NCI-H226 (cell line): ENCODE data around the gene IDUA.
"Not testable (repeated sequence)": the region's sequence is repeated elsewhere in the genome, so short reads cannot be mapped to it uniquely, and the experiment has no call there.

Source experiments
- DNase-seq: peaks from one replicate; pipeline ENCODE4 v3.0.0-alpha.2; 2015

Gene IDUA

GRCh38 chr4:1047976-1048772, 61.3 kb downstream of the IDUA start:
- no peak for DNase-seq

DNA sequence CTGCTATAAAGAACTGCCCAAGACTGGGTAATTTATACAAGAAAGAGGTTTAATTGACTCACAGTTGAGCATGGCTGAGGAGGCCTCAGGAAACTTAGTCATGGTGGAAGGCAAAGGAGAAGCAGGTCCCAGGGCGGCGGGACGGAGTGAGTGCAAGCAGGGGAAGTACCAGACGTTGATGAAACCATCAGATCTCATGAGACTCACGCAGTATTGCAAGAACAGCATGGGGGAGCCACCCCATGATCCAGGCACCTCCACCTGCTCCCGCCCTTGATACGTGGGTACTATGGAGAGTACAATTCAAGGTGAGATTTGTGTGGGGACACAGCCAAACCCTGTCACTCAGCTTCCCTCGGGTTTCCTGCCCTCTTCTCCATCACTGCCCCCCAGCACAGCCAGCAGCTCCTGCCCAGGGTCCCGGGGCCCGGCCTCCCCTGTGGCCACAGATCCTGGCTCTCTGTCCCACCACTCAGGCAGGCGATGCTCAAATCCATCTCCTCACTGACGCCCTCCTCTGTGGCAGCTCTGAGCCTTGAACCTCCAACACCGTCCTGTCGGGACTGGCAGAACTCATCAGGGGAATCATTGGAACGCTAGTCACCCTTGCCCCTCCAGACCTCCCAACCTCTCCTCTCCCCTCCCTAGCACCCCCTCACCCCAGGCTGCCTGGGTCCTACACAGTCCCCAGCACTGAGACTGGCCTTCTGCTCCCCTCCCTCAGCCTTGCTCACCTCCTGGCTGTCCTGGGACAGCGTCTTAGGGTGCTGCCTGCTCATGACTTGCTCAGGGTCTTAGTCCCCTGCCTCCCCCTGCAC, 62.1 kb downstream of the IDUA start:
- no peak for DNase-seq

DNA sequence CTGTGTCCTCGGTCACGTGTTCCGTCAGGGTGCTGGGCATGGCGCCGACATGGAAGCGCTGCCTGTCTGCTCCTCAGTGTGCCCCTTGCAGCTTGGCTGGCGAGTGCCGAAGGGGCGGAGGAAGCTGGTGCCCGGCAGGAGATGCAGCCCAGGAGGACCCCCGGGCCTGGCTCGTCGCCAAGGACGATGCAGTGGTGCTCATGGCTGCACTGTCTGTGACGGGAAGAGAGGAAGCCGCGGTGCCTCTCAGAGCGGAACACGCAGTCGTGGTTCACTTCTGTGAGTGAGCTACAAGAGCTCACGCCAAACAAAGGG, 62.7 kb downstream of the IDUA start:
- DNase-seq = no peak

- DNase-seq = no peak
Observed at GRCh38 chr4:1050486-1051213, 63.8 kb downstream of the IDUA start.

DNA sequence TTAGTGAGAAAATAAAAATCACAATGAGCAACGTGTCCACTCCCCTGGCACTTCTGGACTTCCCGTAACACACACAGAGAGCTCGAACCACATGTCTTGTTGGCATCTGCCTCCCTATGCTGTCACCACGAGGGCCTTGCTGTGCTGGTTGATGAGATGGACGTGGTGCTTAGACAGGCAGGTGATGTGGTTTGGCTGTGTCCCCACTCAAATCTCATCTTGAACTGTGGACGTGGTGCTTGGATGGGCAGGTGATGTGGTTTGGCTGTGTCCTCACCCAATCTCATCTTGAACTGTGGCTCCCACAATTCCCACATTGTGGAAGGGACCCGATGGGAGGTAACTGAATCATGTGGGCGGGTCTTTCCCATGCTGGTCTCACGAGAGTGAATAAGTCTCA, 64.6 kb downstream of the IDUA start:
- DNase-seq = no peak

DNA sequence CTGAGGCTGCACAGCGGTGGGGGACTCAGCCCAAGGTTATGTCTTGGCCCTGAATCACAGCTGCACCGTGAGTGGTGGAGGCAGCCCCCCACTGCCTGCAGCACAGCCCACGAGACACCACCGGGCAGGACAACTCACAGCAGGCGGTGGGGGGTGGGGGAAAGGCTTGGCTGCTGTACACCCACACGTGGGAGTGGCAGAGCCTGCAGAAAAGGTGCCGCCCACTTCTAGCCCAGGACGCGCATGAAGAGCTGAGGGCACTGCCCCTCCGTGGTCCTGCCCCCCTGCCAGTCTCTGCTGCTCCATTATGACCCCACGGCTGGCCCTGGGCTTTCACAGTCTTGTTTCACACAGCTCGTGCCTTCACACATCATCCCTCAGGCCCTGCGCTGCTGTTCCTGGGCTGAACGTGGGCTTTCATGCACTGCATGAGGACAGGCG, 65.4 kb downstream of the IDUA start:
- DNase-seq = no peak

DNA sequence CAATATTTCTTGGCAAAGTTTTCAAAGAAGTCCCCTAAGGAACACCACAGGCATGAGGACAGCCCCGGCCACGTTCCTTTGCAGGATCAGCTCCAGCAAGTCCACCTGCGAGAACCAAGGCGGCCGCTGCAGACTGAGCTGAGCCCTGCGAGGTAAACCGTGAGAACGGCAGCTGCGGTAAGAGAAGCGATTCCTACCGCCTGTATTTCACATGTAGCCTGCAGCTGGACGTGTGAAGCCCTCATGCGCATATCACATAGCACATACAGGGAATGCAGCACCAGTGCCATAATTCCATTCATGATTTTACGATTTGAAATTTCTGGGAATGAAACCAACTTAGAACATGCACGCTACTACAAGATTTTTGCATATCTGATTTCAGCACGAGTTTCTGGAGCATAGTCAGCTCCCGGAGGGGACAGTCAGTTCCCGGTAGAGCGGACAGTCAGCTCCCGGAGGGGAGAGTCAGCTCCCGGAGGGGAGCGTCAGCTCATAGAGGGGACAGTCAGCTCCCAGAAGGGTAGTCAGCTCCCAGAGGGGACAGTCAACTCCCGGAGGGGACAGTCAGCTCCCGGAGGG, 66.3 kb downstream of the IDUA start:
- no peak for DNase-seq

GRCh38 chr4:1053891-1054290, 67.0 kb downstream of the IDUA start:
- not testable (repeated sequence) for DNase-seq
